HG03520 (cell line): Measurements from ENCODE around the gene STT3A.

Experiments used
- ATAC-seq: cut with Tn5 transposase; IDR thresholded peaks from one replicate; pipeline ENCODE4 v1.9.1; 2021; ENCODE audit warnings: mild to moderate bottlenecking, moderate library complexity; ENCODE audit not compliant: unreplicated experiment

STT3A gene

DNA sequence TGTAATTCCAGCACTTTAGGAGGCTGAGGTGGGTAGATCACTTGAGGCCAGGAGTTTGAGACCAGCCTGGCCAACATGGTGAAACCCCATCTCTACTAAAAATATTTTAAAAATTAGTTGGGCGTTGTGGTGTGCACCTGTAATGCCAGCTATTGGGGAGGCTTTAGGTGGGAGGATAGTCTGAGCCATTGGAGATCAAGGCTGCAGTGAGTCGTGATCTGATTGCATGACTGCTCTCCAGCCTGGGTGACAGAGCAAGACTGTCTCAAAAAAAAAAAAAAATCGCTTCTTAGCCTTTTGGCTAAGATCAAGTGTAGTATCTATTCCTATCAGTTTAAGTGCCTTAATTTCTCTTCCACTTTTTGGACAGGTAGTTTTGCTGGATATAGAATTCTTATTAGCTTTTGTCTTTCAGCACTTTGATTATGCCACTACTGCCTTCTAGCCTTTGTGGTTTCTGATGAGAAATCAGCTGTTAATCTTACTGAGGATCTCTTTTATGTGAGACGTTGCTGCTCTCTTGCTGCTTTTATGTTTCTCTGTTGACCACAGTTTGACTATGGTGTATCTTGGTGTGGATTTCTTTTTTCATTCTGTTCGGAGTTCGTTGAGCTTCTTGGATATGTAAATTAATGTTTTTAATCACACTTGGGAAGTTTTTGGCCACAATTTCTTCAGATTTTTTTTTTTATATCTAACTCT is 57.0 kb downstream of the STT3A start:
- no peak for ATAC-seq

DNA sequence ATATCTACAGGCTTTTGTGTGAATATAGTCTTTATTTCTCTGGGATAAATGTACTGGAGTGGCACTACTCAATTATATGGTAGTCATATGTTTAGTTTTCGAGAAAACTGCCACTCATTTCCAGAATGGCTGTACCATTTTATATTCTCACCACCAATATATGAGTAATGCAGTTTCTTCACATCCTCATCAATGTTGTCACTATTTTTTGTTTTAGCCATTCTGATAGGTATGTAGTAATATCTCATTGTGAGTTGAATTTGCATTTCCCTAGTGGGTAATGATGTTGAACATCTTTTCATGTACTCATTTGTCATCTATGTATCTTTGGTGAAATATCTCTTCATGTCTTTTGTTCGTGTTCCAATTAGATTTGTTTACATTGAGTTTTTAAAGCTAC is 70.0 kb downstream of the STT3A start:
- no peak for ATAC-seq

DNA sequence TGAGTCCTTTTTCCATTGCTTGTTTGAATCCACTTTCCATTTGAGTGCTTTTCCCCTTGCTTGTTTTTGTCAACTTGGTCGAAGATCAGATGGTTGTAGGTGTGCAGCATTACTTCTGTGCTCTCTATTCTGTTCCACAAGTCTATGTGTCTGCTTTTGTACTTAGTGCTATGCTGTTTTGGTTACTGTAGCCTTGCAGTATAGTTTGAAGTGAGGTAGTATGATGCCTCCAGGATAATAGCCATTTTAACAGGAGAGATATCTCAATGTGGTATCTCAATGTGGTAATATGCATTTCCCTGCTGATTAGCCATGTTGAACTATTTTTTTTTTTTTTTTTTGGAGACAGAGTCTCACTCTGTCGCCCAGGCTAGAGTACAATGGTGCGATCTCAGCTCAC is 71.3 kb downstream of the STT3A start:
- ATAC-seq = no peak

DNA sequence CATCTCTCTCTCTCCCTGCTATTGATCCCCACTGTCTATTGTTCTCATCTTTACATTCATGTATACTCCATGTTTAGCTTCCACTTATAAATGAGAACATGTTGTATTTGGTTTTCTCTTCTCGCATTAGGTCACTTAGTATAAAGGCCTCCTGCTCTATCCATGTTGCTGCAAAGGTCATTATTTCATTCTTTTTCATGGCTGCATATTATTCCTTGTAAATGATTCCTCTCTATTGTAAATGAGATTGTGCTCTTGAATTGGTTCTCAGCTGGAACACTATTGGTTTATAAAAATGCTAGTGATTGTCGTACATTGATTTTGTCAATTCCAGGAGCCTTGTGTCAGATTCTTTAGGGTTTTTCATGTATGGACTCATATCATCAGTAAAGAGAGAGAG is 74.5 kb downstream of the STT3A start:
- ATAC-seq = no peak

DNA sequence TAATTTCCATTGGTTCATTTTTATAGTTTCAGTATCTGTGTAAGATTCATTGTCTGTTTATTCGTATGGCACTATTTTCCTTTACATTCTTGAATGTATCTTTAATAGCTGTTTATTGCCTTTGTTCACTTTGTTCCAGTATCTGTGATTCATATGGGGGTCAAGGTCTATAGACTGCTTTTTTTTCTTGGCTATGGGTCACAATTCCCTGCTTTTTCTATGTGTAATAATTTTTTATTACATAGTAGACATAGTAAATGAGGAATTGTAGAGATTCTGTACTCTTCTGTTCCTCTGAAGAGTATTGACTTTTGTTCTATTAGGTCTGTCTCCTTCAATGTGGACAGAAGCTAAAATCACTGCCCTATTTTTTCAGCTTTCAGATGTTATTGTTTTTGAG is 77.5 kb downstream of the STT3A start:
- no peak for ATAC-seq

DNA sequence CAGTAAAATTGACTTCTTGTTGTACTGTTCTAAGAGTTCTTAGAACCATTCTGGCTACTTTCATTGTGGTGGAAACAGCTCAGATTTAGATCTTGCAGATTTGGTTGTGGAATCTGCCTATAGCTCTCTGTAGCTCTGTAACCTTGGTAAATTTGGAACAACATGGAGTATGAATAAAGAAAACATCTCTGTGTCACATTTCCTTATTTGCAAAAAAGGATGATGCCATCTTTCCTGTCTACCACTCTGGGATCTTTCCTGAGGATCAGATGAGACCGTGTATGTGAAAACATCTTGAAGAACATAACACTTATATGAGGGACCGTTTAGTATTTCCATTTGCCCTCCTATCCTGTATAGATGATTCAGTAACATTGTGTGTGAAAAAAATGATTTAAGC is 78.9 kb downstream of the STT3A start:
- ATAC-seq = no peak
